Dermis microvascular lymphatic vessel endothelial cell (primary cell): ENCODE data around the gene ZNF618. TPM values are rescaled to one million over a fixed set of nuclear protein-coding genes. Genes with fewer than 3 reads are reported as not detected.
A peak's percentile ranks its signal among the peaks of the same experiment; 100 is the strongest.
"Not testable (repeated sequence)": the region's sequence is repeated elsewhere in the genome, so short reads cannot be mapped to it uniquely, and the experiment has no call there.

ENCODE experiments used
- DNase-seq, 2 donors: peaks; one replicate each; pipeline versions ENCODE4 v3.0.0 to v3.0.0-alpha.2; 2010; ENCODE audit warnings: low read depth in 2 of 2
- total RNA-seq: library from RNA; depleted of rRNA; stranded (reverse); fragments of >200 nt; gene quantifications from 2 replicates; pipeline ENCODE4 v1.2.1, GENCODE V29; 2014

Gene ZNF618
- total RNA-seq, 1 donor from 2014 or later: 6.8 TPM

DNA sequence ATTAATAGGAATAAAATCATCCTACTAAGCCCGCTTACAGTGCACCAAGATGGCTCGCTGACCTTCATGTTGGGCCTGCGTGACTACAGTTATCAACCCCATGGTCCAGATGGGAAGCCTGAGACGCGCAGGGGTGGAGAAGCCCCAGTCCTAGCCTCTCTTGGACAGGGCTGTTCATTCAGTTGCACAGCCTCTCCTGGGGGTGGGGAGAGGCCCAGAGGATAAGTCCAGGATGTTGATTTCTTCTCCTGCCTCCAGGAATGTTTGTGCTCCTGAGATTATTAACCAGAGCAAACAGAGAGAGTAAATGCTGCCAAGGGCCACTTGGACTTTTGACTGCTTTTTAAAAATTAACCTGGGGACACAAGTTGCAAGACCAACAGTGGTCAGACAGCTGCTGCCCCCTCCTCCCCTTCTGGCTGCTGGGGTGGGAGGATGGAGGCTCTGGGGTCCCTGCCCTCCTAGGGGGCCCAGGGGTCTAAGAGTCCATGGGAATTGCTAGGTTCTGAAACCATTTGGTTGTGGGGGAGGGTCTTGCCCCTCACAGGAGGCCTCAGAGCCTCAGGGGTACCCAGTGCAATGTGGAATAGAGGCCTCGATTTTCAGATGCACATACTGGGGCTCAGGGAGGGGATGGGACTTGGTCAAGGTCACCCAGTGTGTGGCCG is 204.8 kb downstream of the ZNF618 start:
- no peak for DNase-seq

GRCh38 chr9:114081441-114082016 is 205.4 kb downstream of the ZNF618 start:
- no peak for DNase-seq

DNA sequence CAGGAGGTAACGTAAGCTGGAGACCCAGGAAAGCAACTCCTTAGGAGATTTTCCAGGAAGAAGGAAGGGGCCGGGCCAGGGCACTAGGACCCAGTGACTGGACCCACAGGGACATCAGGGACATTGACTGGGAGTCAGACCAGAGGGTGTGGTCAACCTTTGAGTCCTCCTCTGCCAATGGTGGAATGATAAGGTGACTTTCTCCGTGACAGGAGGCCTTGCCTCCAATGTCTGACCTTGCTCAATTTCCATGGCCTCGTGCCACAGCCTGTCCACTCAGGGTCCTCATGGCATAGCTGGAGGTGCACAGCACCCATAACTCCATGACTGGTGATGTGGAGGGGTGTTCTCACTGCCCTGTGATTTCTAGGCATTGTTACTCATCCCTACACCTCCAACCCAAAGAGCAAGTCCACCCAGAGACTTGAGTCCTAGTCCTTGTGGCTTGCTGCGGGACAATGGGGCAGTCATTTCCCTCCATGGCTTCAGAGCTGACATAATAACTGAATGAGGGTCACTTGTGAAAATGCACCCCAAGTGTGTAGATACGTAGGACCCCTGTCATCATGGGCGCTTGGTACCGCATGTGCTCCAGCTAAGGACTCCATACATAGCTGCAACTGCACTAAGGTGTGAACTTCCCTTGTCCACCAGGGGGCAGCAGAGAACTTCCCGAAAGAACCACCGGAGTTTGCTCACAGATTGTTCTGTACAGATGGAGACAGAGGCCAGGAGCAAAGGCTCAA is 206.1 kb downstream of the ZNF618 start:
- peak; percentile 69 to 87 for DNase-seq

DNA sequence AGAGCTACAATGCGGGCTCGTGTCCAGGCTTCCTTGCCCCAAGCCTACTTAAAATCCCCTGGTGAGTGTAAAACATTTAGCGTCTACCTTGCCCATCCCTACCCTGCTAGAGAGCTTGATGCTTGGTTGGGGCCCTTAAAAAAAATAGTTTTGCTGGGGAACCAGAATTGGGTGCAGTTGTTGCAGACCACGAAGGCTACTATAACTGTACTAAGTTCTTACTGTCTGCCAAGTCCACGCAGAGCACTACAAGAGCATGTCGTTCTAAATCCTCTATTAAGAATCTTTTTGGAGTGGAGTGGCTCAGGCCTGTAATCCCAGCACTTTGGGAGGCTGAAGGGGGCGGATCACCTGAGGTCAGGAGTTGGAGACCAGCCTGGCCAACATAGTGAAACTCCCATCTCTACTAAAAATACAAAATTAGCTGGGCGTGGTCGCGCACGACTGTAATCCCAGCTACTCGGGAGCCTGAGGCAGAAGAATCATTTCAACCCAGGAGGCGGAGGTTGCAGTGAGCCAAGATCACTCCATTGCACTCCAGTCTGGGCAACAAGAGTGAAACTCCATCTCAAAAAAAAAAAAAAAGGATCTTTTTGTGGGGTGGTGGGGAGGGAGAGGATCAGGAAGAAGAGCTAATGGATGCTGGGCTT is 206.8 kb downstream of the ZNF618 start:
- DNase-seq: not testable (repeated sequence)

GRCh38 chr9:114083666-114084065 is 207.6 kb downstream of the ZNF618 start:
- DNase-seq: no peak

GRCh38 chr9:114084282-114085073 is 208.4 kb downstream of the ZNF618 start:
- no peak for DNase-seq

DNA sequence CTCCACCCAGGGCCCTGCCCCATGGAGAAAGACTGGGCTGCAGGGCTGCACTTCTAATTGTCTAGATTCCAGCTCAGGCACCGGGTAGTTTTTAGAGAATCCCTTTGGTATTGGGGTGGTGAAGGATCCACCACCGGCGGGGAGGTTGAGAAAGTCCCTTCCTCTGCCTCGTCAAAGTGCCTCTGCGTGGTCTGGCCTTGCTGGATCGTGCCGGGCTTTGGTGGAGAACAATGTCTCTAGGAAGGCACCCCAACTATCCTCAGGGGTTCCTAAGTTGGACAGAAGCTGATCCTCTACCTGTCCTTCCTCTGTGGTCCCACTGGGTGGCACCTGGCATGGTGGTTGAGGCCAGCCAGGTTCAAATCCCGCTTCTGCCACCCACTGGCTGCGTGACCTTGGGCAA is 209.3 kb downstream of the ZNF618 start:
- DNase-seq: no peak

DNA sequence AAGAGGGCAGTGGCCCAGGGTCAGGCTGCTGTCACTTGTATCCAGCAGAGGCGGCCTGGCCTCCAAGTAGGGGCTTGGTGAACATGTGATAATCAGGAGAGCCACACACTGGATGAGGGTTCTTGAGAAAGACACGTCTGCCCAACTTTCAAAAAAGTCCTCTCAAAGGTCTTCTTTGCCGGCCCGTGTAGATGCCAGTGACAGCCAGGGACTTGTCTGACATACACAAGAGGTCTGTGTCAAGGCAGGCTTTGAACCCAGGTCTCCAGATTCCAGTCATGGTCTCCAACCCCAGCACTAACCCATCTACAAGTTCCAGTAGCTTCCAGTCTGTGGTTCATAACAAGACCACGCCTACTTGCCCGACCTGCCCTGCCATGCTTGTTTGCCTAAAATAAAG is 209.9 kb downstream of the ZNF618 start:
- no peak for DNase-seq

DNA sequence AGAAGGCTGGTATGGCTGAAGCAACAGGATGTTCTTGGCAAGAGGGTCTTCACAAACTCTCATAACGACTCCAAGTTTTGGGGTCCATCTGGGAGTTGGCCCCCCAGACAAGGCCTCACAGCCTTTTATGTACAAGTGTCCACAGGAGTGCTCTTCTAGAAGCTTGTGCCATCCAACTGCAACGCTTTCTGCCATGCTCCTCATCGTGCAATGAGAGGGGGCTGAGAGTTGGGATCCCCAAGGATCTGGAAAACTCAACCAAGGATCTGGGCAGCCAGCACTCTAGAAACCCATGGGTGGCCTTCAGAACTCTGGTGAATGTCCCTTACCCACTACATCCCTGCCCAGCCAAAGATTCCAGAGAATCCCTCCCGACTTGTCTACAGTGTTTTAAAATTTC is 210.5 kb downstream of the ZNF618 start:
- DNase-seq: no peak

GRCh38 chr9:114087721-114088120 is 211.6 kb downstream of the ZNF618 start:
- DNase-seq: no peak

DNA sequence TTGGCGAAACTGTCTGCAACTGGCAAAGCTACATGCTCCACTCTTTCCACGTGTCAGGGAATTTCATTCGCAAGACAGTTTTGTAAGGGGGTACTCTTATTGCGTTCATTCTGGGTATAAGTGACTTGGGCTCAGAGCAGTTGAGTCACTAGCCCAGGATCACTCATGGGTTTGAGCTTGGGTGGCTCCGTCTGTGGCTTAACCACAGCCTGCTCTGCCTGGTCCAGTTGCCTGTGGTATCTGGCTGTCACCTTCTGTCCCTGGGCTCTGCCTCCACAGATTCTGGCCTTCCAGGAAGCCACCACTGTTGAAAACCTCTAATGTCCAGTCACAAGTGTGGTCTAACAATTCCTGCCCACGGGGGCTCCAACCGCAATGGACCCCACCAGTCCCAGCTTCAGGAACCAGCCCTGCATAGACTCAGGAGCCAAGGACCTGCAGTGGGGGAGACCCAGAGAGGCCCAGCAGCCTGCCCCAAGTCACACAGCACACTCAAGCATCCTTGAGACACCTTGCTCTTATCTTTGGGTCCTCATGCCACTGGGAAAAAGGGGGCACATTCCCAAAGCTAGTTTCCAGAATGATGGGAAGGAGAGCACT is 212.6 kb downstream of the ZNF618 start:
- no peak for DNase-seq

DNA sequence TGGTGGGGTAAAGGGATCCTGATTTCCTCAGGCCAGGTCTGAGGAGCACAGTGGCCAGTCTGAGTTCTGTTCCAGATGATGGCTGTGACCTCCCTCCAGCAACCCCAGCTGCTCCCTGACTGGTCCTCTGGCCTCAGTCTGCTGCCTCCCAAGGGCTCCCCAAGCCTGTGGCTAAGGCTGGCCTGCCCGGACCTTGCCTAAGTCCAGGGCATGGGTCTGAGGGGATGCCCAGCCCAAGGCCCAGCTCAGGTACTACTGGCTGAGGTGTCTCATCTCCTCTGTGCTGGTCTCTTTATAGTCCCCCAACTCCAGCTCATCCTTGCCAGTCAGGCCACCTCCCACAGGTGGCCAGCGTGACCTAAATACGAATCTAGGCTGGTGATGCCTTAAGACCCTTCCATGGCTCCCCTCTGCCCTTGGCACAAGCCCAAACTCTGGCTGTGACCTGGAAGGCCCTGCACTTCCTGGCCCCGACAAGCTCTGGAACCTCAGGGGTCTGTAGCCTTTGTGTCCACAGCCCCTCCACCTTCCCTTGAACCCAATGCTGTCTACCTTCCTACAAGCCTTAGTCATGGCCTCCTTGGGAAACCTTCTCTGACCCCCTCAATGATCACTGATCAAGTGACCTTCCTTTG is 213.2 kb downstream of the ZNF618 start:
- no peak for DNase-seq

DNA sequence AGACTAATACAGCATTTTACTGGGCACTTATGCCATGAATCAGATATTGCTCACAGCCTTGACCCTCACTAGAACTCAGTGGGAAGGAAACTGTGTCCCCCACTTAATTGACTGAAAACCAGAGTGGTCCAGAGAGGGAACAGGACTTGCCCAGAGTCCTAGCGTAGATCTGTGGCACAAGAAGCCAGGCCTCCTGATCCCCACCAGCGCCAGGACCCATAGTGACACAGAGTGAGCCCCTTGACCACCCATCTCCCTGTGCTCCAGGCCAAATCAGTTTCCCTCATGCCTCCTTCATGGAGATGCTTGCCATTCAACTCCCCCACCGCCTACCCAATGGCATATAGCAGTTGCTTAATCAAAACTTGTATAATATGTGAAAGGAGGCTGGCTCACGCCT is 214.7 kb downstream of the ZNF618 start:
- DNase-seq: no peak

- DNase-seq: no peak
Observed at GRCh38 chr9:114091711-114092110, 215.6 kb downstream of the ZNF618 start.

DNA sequence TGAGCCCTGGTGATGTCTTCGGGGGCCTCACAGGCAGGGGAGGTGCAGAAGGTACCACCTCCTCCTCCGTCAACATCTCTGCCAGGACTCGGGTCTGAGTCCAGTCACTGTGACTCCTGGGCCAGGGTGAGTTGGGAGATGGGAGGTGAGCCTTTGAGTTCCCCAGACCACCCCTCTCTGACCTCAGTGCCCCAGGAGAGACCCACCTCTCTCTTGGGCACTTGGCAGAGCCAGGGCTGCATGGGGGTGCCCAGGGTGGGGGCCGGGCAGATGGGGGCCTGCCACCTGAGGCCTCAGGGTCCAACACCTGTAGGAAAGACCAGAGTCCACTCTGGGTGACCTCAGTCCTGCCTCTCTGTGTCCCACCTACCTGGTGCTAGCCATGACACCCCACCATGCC is 216.2 kb downstream of the ZNF618 start:
- no peak for DNase-seq

DNA sequence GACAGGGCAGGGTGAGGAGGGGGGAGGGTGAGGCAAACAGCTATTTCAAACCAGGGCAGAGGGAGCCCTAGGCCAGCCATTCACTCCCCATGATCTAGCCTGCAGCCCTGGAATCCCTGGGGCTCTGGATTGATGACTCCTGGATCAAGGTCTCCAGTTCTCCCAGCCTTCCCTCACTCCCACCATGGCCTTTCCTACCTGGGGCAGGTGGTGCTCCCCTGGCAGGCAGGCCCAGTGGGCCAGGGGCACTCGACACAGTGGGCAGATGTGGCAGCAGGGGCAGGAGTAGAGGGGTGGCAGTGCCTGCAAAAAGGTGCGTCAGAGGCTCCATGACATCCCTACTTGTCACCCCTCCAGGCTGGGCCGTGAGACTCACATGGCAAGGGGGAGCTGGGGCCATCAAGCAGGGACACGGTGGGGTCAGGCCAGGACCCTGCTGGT is 216.9 kb downstream of the ZNF618 start:
- DNase-seq: no peak

DNA sequence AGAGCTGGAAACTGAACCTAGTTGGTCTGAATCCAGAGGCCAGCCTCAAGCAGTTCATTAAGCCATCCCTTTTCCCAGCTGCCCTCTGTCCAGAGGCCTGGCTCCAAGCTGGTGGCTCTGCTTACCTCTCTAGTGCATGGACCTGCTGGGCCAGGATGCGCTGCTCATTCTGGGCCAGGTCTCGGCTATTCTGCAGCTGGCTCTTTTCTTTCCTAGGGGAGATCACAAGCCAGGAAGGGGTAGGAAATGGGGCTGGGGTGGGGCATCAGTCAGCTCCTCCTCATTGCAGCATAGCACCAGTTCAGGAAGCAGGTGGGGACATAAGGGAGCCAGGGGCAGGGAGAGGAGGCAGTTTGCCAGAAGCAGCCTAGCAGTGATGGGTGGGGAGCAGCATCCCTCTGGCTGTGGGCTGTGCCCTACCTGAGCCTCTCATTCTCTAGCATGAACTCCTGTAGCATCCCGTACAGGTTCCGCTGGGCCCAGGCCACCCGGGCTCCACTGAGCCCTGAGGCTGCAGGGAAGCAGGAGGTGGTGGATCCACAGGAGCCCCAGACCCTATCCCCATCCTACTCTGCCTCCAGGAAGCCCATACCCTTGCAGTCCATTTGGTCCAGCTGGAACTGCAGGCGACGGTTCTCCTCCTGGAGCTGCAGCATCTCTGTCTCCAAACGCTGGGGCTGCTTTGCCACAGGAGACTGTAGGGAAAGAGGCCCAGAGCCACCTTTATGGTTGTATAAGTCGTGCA is 217.8 kb downstream of the ZNF618 start:
- no peak for DNase-seq

DNA sequence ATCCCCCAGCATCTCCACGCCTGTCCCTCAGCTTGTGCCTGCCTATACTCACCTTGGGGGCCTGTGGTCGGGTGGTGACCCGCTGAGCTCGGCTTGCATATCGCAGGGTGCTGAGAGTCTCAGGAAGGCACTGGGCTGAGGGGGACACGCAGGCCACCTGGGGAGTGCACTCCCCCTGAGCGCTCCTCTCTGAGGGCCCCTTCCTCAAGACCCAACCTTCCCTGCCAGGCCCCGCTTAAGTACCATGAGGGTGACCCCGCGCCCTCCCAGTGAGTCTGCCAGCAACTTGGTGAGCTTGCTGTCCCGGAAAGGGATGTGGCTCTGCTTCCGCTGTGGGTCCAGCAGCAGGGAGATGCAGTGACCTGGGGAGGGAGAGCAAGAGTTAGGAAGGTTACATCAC is 218.9 kb downstream of the ZNF618 start:
- no peak for DNase-seq

- DNase-seq: peak in 1 of 2 donors; percentile 16
Observed at GRCh38 chr9:114096041-114096511, 220.0 kb downstream of the ZNF618 start.
